HepG2 (cell line): Measurements from ENCODE around the gene SLC16A4. TPM values are rescaled to one million over a fixed set of nuclear protein-coding genes. Genes with fewer than 3 reads are reported as not detected.

ENCODE experiments used
- CCDC6 ChIP-seq: sonication (generic); formaldehyde crosslinking; IDR thresholded peaks from 2 replicates; pipeline ENCODE4 v1.8.1; 2022; ENCODE audit warnings: mild to moderate bottlenecking, missing genetic modification reagents, moderate library complexity
- HOXA3 ChIP-seq: sonication (generic); formaldehyde crosslinking; IDR thresholded peaks from 2 replicates; pipeline ENCODE4 v1.5.0; 2020; ENCODE audit warnings: missing genetic modification reagents
- JUND ChIP-seq: sonication (generic); formaldehyde crosslinking; IDR thresholded peaks from 2 replicates; pipeline ENCODE4 v1.8.0; 2022; ENCODE audit warnings: mild to moderate bottlenecking, missing genetic modification reagents
- KDM6A ChIP-seq: IDR thresholded peaks from 2 replicates; pipeline ENCODE4 v1.6.1; 2016; ENCODE audit warnings: low read depth
- NFYC ChIP-seq: IDR thresholded peaks from 2 replicates; pipeline ENCODE4 v1.6.1; 2016; ENCODE audit warnings: missing genetic modification reagents, missing compliant biosample characterization
- NR1H2 ChIP-seq: sonication (generic); formaldehyde crosslinking; IDR thresholded peaks from 2 replicates; pipeline ENCODE4 v1.8.1; 2022; ENCODE audit warnings: low read depth, missing genetic modification reagents, borderline replicate concordance
- PHB2 ChIP-seq: fragments of 450-650 bp; IDR thresholded peaks from 2 replicates; pipeline ENCODE4 v1.6.1; 2018; ENCODE audit not compliant: partially characterized antibody
- PHF20 ChIP-seq: sonication (generic); formaldehyde crosslinking; IDR thresholded peaks from 2 replicates; pipeline ENCODE4 v1.5.0; 2020; ENCODE audit warnings: mild to moderate bottlenecking, missing genetic modification reagents
- SMAD1 ChIP-seq: sonication (generic); formaldehyde crosslinking; IDR thresholded peaks from 2 replicates; pipeline ENCODE4 v1.4.0; 2020; ENCODE audit warnings: missing genetic modification reagents, low read depth, mild to moderate bottlenecking, borderline replicate concordance
- SRF ChIP-seq: IDR thresholded peaks from 2 replicates; pipeline ENCODE4 v1.6.1; 2011; ENCODE audit warnings: mild to moderate bottlenecking, low read depth, low read length, moderate library complexity
- SRSF1 ChIP-seq: fragments of 200-400 bp; formaldehyde crosslinking; optimal IDR thresholded peaks from 2 replicates; pipeline ENCODE3; 2017; ENCODE audit warnings: mild to moderate bottlenecking, low read depth, low read length, moderate library complexity
- TBX3 ChIP-seq: fragments of 450-650 bp; IDR thresholded peaks from 2 replicates; pipeline ENCODE4 v1.6.1; 2017; ENCODE audit warnings: antibody characterized with exemption, mild to moderate bottlenecking, inconsistent platforms, borderline replicate concordance
- TCF7 ChIP-seq: sonication (generic); IDR thresholded peaks from 2 replicates; pipeline ENCODE4 v1.6.1; 2016; ENCODE audit warnings: antibody characterized with exemption, low read depth
- ZNF24 ChIP-seq: fragments of 450-650 bp; IDR thresholded peaks from 2 replicates; pipeline ENCODE4 v1.6.1; 2017; ENCODE audit warnings: antibody characterized with exemption, mild to moderate bottlenecking
- ZNF337 ChIP-seq: sonication (generic); formaldehyde crosslinking; IDR thresholded peaks from 2 replicates; pipeline ENCODE4 v1.5.1; 2020; ENCODE audit warnings: missing genetic modification reagents, low read depth, mild to moderate bottlenecking, borderline replicate concordance
- ZNF781 ChIP-seq: sonication (generic); formaldehyde crosslinking; IDR thresholded peaks from 2 replicates; pipeline ENCODE4 v1.5.1; 2020; ENCODE audit warnings: borderline replicate concordance, mild to moderate bottlenecking, missing genetic modification reagents; ENCODE audit errors: not compliant biosample characterization
- ZNF891 ChIP-seq: sonication (generic); formaldehyde crosslinking; IDR thresholded peaks from 2 replicates; pipeline ENCODE4 v1.5.0; 2020; ENCODE audit warnings: mild to moderate bottlenecking, missing genetic modification reagents
- ZZZ3 ChIP-seq: sonication (generic); formaldehyde crosslinking; IDR thresholded peaks from 2 replicates; pipeline ENCODE4 v1.4.0; 2020; ENCODE audit warnings: missing genetic modification reagents, mild to moderate bottlenecking, borderline replicate concordance
- polyA plus RNA-seq, 8 experiments: library from polyadenylated mRNA; depleted of rRNA in 3 of 8; stranded (reverse) in 7 of 8; unstranded in 1 of 8; fragments of >200 nt; fragmentation: Illumina TruSeq in 4 of 8; extraction: Trizol in 4 of 8; gene quantifications; 2 replicates each; pipeline versions ENCODE4 v1.2.1 to v1.2.3, GENCODE V29; 2011 to 2016; ENCODE audit warnings: low read depth in 4 of 8, missing spikeins in 1 of 8, mixed read lengths in 1 of 8; ENCODE audit not compliant: insufficient read depth in 1 of 8
- total RNA-seq, 5 experiments: library from RNA; depleted of rRNA; stranded (reverse); fragments of >200 nt; fragmentation: Illumina TruSeq; extraction: Trizol; gene quantifications; 2 replicates each; pipeline ENCODE4 v1.2.3, GENCODE V29; 2016; ENCODE audit warnings: low read depth in 1 of 5
- TF ChIP-seq, protein P1 (sequence below): IDR thresholded peaks from 2 replicates; pipeline ENCODE4 v1.6.1; 2016; ENCODE audit warnings: missing genetic modification reagents, missing compliant biosample characterization
- TF ChIP-seq, protein P2 (sequence below): sonication (generic); formaldehyde crosslinking; IDR thresholded peaks from 2 replicates; pipeline ENCODE4 v1.5.0; 2020; ENCODE audit warnings: mild to moderate bottlenecking, missing genetic modification reagents
- TF ChIP-seq, protein P3 (sequence below), 2 experiments: fragments of 450-650 bp in 1 of 2; sonication (generic) in 1 of 2; formaldehyde crosslinking; IDR thresholded peaks; 2 replicates each; pipeline versions ENCODE4 v1.5.0 to v1.8.0; 2020 to 2022; ENCODE audit warnings: mild to moderate bottlenecking in 1 of 2, missing genetic modification reagents in 1 of 2
- TF ChIP-seq, protein P4 (sequence below): sonication (generic); formaldehyde crosslinking; IDR thresholded peaks from 2 replicates; pipeline ENCODE4 v1.8.0; 2022; ENCODE audit warnings: missing genetic modification reagents, mild to moderate bottlenecking, inconsistent platforms, borderline replicate concordance
- TF ChIP-seq, protein P5 (sequence below): sonication (generic); formaldehyde crosslinking; IDR thresholded peaks from 2 replicates; pipeline ENCODE4 v1.5.0; 2020; ENCODE audit warnings: missing genetic modification reagents
- TF ChIP-seq, protein P6 (sequence below): sonication (generic); formaldehyde crosslinking; IDR thresholded peaks from 2 replicates; pipeline ENCODE4 v1.4.0; 2020; ENCODE audit warnings: low read depth, mild to moderate bottlenecking, missing genetic modification reagents

Gene SLC16A4
- total and polyA plus RNA-seq, 2 of the 13 experiments (the other 11 are each of a cell fraction or from before 2014, with no cell fraction given) = 1.1 to 1.5 TPM

DNA sequence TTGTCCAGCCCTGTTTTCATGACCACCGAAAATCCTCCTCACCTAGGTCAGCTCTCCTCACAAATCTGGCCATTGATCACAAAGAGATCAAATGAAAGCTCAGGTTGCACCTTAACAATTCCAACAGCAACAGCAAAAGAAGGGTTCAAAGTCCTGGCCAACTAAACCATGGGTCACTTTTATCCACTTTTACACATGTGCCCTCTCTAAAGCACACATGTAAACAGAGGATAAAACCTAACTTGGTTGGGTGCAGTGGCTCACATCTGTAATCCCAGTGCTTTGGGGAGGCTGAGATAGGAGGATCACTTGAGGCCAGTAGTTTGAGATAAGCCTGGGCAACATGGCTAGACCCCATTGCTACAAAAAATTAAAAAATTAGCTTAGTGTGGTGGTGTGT, 55.6 kb downstream of the SLC16A4 start (continued):
- TF ChIP-seq, protein P1, sequence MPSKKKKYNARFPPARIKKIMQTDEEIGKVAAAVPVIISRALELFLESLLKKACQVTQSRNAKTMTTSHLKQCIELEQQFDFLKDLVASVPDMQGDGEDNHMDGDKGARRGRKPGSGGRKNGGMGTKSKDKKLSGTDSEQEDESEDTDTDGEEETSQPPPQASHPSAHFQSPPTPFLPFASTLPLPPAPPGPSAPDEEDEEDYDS = 0 out of 2 replicates have a peak, but pooled peaks have one; percentile 10
- TF ChIP-seq, protein P2, sequence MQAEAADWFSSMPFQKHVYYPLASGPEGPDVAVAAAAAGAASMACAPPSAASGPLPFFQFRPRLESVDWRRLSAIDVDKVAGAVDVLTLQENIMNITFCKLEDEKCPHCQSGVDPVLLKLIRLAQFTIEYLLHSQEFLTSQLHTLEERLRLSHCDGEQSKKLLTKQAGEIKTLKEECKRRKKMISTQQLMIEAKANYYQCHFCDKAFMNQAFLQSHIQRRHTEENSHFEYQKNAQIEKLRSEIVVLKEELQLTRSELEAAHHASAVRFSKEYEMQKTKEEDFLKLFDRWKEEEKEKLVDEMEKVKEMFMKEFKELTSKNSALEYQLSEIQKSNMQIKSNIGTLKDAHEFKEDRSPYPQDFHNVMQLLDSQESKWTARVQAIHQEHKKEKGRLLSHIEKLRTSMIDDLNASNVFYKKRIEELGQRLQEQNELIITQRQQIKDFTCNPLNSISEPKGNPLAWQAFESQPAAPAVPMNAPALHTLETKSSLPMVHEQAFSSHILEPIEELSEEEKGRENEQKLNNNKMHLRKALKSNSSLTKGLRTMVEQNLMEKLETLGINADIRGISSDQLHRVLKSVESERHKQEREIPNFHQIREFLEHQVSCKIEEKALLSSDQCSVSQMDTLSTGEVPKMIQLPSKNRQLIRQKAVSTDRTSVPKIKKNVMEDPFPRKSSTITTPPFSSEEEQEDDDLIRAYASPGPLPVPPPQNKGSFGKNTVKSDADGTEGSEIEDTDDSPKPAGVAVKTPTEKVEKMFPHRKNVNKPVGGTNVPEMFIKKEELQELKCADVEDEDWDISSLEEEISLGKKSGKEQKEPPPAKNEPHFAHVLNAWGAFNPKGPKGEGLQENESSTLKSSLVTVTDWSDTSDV = no peak
- no peak for TF ChIP-seq ZNF337 (CRISPR knock-in tag)
- TF ChIP-seq ZZZ3 (CRISPR knock-in tag) = no peak
- no peak for TF ChIP-seq ZNF891 (CRISPR knock-in tag)
- TF ChIP-seq NR1H2 (CRISPR knock-in tag) = no peak
- no peak for TF ChIP-seq JUND
- TF ChIP-seq, protein P3, sequence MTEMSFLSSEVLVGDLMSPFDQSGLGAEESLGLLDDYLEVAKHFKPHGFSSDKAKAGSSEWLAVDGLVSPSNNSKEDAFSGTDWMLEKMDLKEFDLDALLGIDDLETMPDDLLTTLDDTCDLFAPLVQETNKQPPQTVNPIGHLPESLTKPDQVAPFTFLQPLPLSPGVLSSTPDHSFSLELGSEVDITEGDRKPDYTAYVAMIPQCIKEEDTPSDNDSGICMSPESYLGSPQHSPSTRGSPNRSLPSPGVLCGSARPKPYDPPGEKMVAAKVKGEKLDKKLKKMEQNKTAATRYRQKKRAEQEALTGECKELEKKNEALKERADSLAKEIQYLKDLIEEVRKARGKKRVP (CRISPR knock-in tag; IDR thresholded peaks at IDR 0.05) = no peak
- TF ChIP-seq TBX3 = 0 out of 2 replicates have a peak, but pooled peaks have one; percentile 11
- TF ChIP-seq ZNF24 = no peak
- TF ChIP-seq, protein P4, sequence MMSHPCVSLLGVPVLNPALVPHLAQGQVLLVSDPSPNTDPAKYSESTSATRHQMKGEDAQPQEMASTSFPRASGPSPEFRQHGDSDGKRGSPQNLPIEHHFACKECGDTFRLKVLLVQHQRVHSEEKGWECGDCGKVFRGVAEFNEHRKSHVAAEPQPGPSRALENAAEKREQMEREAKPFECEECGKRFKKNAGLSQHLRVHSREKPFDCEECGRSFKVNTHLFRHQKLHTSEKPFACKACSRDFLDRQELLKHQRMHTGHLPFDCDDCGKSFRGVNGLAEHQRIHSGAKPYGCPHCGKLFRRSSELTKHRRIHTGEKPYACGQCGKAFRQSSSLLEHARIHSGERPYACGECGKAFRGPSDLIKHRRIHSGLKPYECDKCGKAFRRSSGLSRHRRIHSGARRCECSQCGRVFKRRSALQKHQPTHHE = no peak
- TF ChIP-seq NFYC = no peak
- TF ChIP-seq, protein P5, sequence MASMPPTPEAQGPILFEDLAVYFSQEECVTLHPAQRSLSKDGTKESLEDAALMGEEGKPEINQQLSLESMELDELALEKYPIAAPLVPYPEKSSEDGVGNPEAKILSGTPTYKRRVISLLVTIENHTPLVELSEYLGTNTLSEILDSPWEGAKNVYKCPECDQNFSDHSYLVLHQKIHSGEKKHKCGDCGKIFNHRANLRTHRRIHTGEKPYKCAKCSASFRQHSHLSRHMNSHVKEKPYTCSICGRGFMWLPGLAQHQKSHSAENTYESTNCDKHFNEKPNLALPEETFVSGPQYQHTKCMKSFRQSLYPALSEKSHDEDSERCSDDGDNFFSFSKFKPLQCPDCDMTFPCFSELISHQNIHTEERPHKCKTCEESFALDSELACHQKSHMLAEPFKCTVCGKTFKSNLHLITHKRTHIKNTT (CRISPR knock-in tag) = no peak
- TF ChIP-seq SMAD1 = no peak
- no peak for TF ChIP-seq ZNF781 (CRISPR knock-in tag)
- TF ChIP-seq CCDC6 (CRISPR knock-in tag) = no peak
- no peak; the same call in 1 of the 2 replicates for TF ChIP-seq HOXA3 (CRISPR knock-in tag)
- TF ChIP-seq SRF = no peak
- TF ChIP-seq, protein P6, sequence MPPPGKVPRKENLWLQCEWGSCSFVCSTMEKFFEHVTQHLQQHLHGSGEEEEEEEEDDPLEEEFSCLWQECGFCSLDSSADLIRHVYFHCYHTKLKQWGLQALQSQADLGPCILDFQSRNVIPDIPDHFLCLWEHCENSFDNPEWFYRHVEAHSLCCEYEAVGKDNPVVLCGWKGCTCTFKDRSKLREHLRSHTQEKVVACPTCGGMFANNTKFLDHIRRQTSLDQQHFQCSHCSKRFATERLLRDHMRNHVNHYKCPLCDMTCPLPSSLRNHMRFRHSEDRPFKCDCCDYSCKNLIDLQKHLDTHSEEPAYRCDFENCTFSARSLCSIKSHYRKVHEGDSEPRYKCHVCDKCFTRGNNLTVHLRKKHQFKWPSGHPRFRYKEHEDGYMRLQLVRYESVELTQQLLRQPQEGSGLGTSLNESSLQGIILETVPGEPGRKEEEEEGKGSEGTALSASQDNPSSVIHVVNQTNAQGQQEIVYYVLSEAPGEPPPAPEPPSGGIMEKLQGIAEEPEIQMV (CRISPR knock-in tag) = no peak
- peak; percentile 65; the same call in 1 of the 2 replicates for TF ChIP-seq KDM6A
- no peak; the same call in 1 of the 2 replicates for TF ChIP-seq TCF7
- no peak for TF ChIP-seq PHF20 (CRISPR knock-in tag)
- TF ChIP-seq PHB2 = no peak
- no peak for TF ChIP-seq SRSF1
